NCI-H526 (cell line): ENCODE results near the gene DPYSL4.
"Not testable (repeated sequence)": the region's sequence is repeated elsewhere in the genome, so short reads cannot be mapped to it uniquely, and the experiment has no call there.

Experiments used
- DNase-seq, 2 experiments: peaks; one replicate each; lab custom pipeline; 2025; lab: John Stamatoyannopoulos, UW

The DPYSL4 gene

DNA sequence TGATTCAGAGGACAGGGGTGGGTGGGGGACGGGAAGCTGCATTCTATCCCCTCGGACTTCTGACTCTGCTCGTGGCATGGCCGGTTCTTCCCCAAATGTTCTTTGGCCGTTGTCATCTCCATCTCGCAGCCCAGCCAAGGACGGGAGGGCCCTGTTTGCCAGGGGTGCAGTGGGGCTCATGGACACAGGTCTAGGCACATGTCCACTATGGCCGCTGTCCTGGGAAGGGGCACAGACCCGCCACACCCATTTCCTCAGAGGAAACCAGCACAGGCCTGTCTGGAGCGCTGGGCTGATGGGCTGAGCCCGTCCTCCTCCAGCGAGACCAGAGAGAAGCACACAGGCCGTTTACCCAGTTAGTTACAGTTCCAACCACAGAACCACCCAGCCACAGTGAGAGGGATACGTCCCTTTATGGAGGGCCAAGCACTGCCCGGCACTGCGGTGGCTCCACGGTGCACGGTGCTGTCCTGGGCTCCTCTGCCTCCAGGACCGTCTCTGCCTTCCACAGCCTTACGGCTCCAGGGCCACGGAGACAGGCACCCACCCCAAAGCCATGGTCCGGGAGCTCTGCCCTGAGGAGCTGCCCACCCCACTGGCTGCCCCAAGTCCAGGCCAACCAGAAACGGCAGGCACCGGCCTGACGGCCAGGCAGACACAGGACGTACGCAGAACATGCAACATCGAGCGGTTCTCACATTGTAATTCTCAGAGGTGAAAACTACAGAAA lies 20.2 kb downstream of the DPYSL4 start:
- DNase-seq = no peak

DNA sequence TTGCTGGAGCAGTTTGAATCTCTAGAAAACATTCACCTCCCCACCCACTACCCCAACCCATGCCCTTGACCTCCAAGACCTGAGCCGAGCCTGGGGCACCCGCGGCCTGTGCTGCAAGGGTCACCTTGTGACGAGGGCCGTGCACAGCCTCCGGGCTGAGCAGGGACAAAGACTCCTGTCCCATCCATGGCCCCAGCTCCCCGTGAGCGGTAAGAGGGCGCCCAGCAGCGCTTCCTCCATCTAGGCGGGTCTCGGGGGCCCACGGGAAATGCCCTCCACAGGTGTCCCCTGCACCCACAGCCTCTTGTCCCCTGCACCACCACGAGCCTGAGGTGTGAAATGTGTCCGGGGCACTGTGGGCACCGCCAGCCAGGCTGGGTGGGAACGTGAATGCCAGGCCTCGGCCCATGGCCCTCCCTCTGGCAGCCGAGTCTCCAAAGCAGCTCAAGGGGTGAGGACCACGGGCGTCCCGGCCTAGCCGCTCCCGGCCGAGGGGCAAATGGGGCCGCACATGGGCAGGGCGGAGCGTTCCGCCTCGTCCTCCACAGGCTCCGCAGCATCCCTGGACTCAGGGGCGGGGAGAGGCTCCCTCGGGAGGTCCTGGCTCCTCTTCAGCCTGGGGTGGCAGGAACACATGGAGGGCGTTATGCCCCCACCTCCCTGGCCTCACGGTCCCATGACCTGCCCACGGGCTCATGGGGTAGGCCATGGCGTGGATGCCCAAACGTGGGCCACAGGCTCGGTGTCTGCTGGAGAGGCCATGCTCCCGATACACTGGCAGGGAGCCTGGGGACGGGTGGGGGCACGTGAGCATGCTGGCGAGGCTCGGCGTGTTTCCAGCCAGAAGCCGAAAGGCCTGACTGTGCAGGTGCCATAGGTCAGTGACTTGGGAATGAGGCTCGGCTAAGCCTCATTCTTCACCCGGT lies 21.1 kb downstream of the DPYSL4 start:
- no peak for DNase-seq

DNA sequence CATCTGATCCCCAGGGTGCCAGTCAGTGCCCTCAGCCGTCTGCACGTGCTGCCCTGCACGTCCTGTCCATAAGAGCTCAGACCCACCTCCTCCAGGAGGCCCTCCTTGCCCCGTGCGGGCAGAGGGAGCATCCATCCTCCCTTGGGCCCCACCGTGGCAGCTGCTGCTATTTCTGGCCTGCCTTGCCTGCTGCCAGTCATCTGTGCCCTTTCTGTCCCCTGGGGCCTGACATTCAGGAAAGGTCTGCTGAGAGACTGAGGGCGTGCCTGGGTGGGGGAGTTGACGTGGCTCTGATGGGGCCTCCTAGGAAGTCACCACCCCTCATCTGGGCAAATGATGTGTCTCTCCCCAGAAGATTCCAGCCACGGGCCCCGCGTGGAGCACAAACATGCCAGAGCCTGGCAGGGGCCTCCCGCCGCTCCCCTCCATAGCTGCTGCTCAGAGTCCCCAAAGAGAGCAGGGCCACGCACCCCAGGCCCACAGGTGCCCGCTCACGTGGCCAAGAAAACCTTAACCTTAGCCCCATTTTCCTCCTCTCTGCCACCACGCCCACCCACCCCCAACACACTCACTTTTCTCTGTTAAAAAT lies 21.8 kb downstream of the DPYSL4 start:
- no peak for DNase-seq

GRCh38 chr10:132209130-132209529 lies 22.4 kb downstream of the DPYSL4 start:
- no peak for DNase-seq

DNA sequence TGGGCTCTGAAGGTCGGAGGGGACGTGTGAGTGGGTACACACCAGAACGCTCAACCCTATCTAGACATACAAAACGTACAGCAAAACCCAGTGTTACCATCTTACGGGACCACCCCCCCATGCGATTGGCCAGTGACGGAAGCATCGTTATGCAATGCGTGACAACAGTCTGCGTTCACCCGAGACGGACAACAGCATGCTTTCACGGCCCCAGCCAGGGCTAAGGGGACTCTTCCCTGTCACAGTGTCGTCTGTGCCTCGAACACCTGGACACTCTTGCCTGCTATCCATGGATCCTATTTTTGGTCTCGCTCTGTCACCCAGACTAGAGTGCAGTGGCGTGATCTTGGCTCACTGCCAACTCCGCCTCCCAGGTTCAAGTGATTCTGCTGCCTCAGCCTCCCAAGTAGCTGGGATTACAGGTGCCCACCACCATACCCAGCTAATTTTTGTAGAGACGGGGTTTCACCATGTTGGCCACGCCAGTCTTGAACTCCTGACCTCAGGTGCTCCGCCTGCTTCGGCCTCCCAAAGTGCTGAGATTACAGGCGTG lies 23.3 kb downstream of the DPYSL4 start:
- DNase-seq = no peak

GRCh38 chr10:132210766-132211165 lies 24.0 kb downstream of the DPYSL4 start:
- DNase-seq = no peak

- DNase-seq = no peak
Measured at GRCh38 chr10:132211246-132211645, 24.5 kb downstream of the DPYSL4 start.

DNA sequence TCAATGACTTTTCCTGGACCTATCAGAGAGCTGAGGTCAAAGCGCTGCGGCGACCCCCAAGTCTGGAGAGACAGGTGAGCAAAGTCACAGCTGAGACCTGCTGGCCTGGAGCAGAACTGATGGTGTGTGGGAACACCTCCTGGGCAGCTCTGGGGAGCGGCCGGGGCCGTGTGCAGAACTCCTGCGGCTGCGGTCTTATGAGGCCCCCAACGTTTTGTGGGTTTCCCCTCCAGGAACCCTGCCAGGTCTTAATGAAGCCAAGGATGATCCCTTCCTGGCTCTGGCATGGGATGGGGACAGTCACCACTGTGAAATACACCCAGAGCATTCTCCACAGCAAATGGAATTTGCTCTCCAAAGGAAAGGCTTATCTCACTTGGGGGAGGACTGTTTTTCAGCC lies 26.1 kb downstream of the DPYSL4 start:
- DNase-seq = no peak

DNA sequence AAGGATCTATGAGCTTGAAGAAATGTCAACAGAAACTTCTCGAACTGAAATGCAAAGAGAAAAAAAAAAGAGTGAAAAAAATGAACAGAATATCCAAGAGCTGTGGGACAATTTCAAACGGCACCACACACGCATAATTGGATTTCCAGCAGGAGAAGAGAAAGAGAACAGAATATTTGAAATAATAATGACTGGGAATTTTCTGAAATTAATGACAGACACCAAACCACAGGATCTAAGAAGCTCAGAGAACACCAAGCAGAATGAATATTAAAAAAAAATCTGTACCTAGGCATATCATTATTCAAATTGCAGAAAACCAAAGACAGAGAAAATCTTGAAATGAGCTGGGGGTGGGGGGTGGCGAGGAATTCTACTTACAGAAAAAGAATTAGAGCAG lies 27.2 kb downstream of the DPYSL4 start:
- DNase-seq = no peak

- DNase-seq = not testable (repeated sequence)
Measured at GRCh38 chr10:132216441-132216840, 29.7 kb downstream of the DPYSL4 start.

- DNase-seq = no peak
Measured at GRCh38 chr10:132219486-132219885, 32.7 kb downstream of the DPYSL4 start.

GRCh38 chr10:132220061-132220460 lies 33.3 kb downstream of the DPYSL4 start:
- no peak for DNase-seq

DNA sequence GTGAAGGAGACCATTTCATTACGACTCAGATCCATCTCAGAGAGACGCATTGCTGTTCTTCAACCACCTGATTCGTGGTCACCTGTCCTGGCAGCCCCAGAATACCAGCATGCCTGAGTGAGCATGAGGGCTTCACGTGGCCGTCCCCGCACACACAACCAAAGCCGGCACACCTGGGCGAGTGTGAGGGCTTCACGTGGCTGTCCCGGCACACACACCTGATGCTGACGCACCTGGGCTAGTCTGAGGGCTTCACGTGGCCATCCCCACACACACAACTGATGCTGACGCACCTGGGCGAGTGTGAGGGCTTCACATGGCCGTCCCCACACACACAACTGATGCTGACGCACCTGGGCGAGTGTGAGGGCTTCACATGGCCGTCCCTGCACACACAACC lies 34.2 kb downstream of the DPYSL4 start:
- not testable (repeated sequence) for DNase-seq

DNA sequence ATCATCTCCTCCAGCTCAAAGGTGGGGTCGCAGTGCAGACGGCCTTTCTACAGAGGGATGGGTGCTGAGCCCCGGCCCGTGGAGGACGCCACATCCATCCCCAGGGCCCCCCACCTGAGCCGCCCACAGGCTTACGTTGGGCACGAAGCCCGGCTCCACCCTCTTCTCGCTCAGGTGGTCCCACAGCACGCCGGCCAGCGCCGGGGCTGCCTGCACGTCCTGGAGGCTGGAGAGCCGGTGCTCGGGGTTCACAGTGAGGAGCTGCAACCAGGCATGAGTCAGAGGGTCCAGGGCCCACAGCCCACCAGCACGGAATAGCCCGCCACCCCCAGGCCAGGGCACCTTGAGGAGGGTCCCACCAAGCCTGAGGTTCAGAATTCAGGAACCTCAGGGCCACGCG lies 36.0 kb downstream of the DPYSL4 start:
- no peak for DNase-seq

GRCh38 chr10:132223156-132223590 lies 36.4 kb downstream of the DPYSL4 start:
- DNase-seq = peak; percentile 58 to 88

DNA sequence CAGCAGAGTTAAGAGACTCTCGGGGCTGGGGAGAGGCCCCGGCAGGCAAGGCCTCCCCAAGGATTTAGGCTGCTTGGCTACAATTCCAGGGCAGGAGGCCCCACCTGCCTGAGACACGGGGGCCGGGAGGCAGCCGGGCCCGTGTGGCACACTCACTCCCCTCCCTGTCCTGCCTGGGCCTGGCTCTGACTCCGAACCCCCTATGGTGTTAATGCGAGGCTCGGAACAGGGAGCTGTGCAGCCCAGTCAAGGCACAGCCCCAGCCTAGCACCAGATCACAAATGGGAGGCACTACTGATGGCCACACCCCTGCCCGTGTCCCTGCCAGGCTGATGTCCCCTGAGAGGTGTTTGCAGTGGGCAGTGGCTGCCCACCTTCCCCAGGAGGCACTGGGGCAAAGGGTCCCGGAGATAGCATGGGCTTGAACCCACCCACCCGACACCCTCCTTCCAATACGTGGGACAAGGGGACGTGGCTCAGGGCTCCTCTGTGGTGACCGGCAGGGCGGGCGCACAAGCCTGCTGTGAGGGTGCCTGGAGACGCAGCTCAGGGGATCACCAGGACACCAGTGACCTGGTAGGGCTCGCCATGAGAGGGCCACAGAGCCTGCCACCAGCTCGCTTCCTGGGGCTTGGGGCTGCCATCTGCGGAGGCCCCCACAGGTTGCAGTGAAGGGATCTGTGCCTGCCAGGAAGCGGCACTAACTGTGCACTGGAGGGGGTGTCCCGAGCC lies 37.0 kb downstream of the DPYSL4 start:
- no peak for DNase-seq

GRCh38 chr10:132224343-132225072 lies 37.8 kb downstream of the DPYSL4 start:
- DNase-seq = no peak

GRCh38 chr10:132225073-132225848 lies 38.5 kb downstream of the DPYSL4 start:
- no peak for DNase-seq

- no peak for DNase-seq
Measured at GRCh38 chr10:132225849-132226205, 39.1 kb downstream of the DPYSL4 start.
